HCT116 (cell line): ENCODE results near the gene TCF12. TPM values are rescaled to one million over a fixed set of nuclear protein-coding genes. Genes with fewer than 3 reads are reported as not detected.

Experiments
- ATAC-seq: fragments of 200-7000 bp; cut with Tn5 transposase; 2 replicates; pipeline ENCODE4 v1.9.1; 2020; ENCODE audit warnings: mild to moderate bottlenecking, moderate library complexity
- BruUV-seq: library from RNA; stranded (reverse); fragments of 400-500 nt; replicated peaks from 2 replicates; lab custom pipeline; 2021; lab: Mats Ljungman, UMichigan
- CTCF ChIA-PET: fragments of 300-600 bp; sonication (Branson Sonifier 250); formaldehyde crosslinking; loops from one replicate; lab custom pipeline; 2021; ENCODE audit warnings: antibody characterized with exemption; lab: Charles Lee
- POLR2A ChIA-PET: fragments of 300-600, 350-600 bp; sonication (Branson Sonifier 250); formaldehyde crosslinking; loops from one replicate; lab custom pipeline; 2021; ENCODE audit warnings: antibody characterized with exemption; lab: Charles Lee
- RAD21 ChIA-PET, 2 experiments: fragments of 300-600 bp; sonication (Branson Sonifier 250); formaldehyde crosslinking; loops; one replicate each; lab custom pipeline; 2023; ENCODE audit warnings: low total read pairs in 2 of 2; ENCODE audit not compliant: uncharacterized antibody in 2 of 2, unreplicated experiment in 2 of 2, low non-redundant PET in 1 of 2; lab: Charles Lee
- DNase-seq: peaks from one replicate; pipeline ENCODE4 v3.0.0-alpha.2; 2010; ENCODE audit warnings: low read depth, low spot score
- H2AFZ ChIP-seq: fragments of 200-600 bp; shearing (Covaris generic), sonication (generic); 2 replicates; pipeline ENCODE4 v1.6.1; 2017; ENCODE audit warnings: low read depth, mixed run types, mixed read lengths, antibody characterized with exemption, low read length; ENCODE audit not compliant: poor library complexity, severe bottlenecking
- H3K27ac ChIP-seq: 2 replicates; pipeline ENCODE4 v1.5.1; 2012; ENCODE audit warnings: low read depth, low read length
- H3K27me3 ChIP-seq: fragments of 200-600 bp; sonication (generic); 2 replicates; pipeline ENCODE4 v1.6.1; 2016; ENCODE audit warnings: mixed run types, low read length, mixed read lengths; ENCODE audit not compliant: insufficient read depth
- H3K36me3 ChIP-seq, 2 experiments: fragments of 200-500 bp in 1 of 2; fragments of 200-600 bp in 1 of 2; sonication (Bioruptor generic) in 1 of 2; sonication (generic) in 1 of 2; 2 replicates each; pipeline versions ENCODE4 v1.5.1 to v1.6.1; 2014 to 2016; ENCODE audit warnings: low read length in 2 of 2, inconsistent platforms in 1 of 2, mixed read lengths in 1 of 2, mixed run types in 1 of 2; ENCODE audit not compliant: insufficient read depth in 2 of 2, control insufficient read depth in 1 of 2
- H3K4me1 ChIP-seq, 2 experiments: fragments of 200-600 bp in 1 of 2; sonication (generic) in 1 of 2; 2 replicates each; pipeline versions ENCODE4 v1.5.1 to v1.6.1; 2012 to 2017; ENCODE audit warnings: low read length in 2 of 2, inconsistent platforms in 1 of 2, mild to moderate bottlenecking in 1 of 2, mixed read lengths in 1 of 2, mixed run types in 1 of 2, moderate library complexity in 1 of 2; ENCODE audit not compliant: insufficient read depth in 2 of 2, control insufficient read depth in 1 of 2
- H3K4me2 ChIP-seq: fragments of 200-600 bp; sonication (generic); 2 replicates; pipeline ENCODE4 v1.6.1; 2017; ENCODE audit warnings: mixed run types, low read length, mixed read lengths
- H3K4me3 ChIP-seq, 2 experiments: fragments of 200-600 bp in 1 of 2; sonication (generic) in 1 of 2; replicated peaks in 1 of 2; 2 replicates each; pipeline ENCODE4 v1.5.1; 2011 to 2016; ENCODE audit warnings: low read length in 2 of 2, control low read depth in 1 of 2, low read depth in 1 of 2, mild to moderate bottlenecking in 1 of 2, mixed read lengths in 1 of 2, mixed run types in 1 of 2
- H3K79me2 ChIP-seq: fragments of 200-600 bp; sonication (generic); 2 replicates; pipeline ENCODE4 v1.6.1; 2017; ENCODE audit warnings: mild to moderate bottlenecking, mixed run types, low read length, moderate library complexity, mixed read lengths; ENCODE audit not compliant: insufficient read depth
- H3K9ac ChIP-seq: fragments of 200-600 bp; sonication (generic); 2 replicates; pipeline ENCODE4 v1.6.1; 2016; ENCODE audit warnings: low read length, mixed read lengths
- H3K9me2 ChIP-seq: fragments of 200-600 bp; sonication (generic), shearing (Covaris generic); 2 replicates; pipeline ENCODE4 v1.6.1; 2017; ENCODE audit warnings: mixed run types, mild to moderate bottlenecking, moderate library complexity; ENCODE audit not compliant: insufficient read depth
- H3K9me3 ChIP-seq, 2 experiments: fragments of 200-500 bp in 1 of 2; fragments of 200-600 bp in 1 of 2; sonication (Bioruptor generic) in 1 of 2; sonication (generic) in 1 of 2; 2 replicates each; pipeline ENCODE4 v1.6.1; 2014 to 2017; ENCODE audit warnings: low read length in 2 of 2, mixed read lengths in 2 of 2, inconsistent platforms in 1 of 2, low read depth in 1 of 2, mild to moderate bottlenecking in 1 of 2, mixed run types in 1 of 2, moderate library complexity in 1 of 2; ENCODE audit not compliant: control insufficient read depth in 1 of 2, insufficient read depth in 1 of 2
- H4K20me1 ChIP-seq: fragments of 200-600 bp; sonication (generic), shearing (Covaris generic); 2 replicates; pipeline ENCODE4 v1.6.1; 2017; ENCODE audit warnings: mixed run types, mild to moderate bottlenecking, moderate library complexity; ENCODE audit not compliant: insufficient read depth
- CBX3 ChIP-seq: IDR thresholded peaks from 2 replicates; pipeline ENCODE4 v1.6.1; 2012; ENCODE audit warnings: low read depth
- CEBPB ChIP-seq: IDR thresholded peaks from 2 replicates; pipeline ENCODE4 v1.6.1; 2012; ENCODE audit warnings: low read depth
- EGR1 ChIP-seq: IDR thresholded peaks from 2 replicates; pipeline ENCODE4 v1.6.1; 2012; ENCODE audit warnings: low read depth
- ELF1 ChIP-seq: IDR thresholded peaks from 2 replicates; pipeline ENCODE4 v1.6.1; 2012; ENCODE audit warnings: low read depth, borderline replicate concordance
- EZH2 ChIP-seq: fragments of 200-600 bp; sonication (generic); IDR thresholded peaks from 2 replicates; pipeline ENCODE4 v1.6.1; 2017; ENCODE audit warnings: antibody characterized with exemption, mixed run types
- EZH2phosphoT487 ChIP-seq: fragments of 200-600 bp; IDR thresholded peaks from 2 replicates; pipeline ENCODE4 v1.6.1; 2018; ENCODE audit warnings: antibody characterized with exemption, borderline replicate concordance
- FOSL1 ChIP-seq: IDR thresholded peaks from 2 replicates; pipeline ENCODE4 v1.6.1; 2012; ENCODE audit warnings: low read depth
- JUND ChIP-seq: IDR thresholded peaks from 2 replicates; pipeline ENCODE4 v1.6.1; 2012
- POLR2A ChIP-seq: IDR thresholded peaks from 2 replicates; pipeline ENCODE4 v1.7.0; 2011; ENCODE audit warnings: borderline replicate concordance; ENCODE audit not compliant: insufficient read depth, insufficient read length; ENCODE audit errors: extremely low read depth
- POLR2AphosphoS5 ChIP-seq: IDR thresholded peaks from 2 replicates; pipeline ENCODE4 v1.6.1; 2011; ENCODE audit warnings: mild to moderate bottlenecking, low read depth, low read length, moderate library complexity
- RAD21 ChIP-seq: IDR thresholded peaks from 2 replicates; pipeline ENCODE4 v1.6.1; 2012; ENCODE audit warnings: low read depth, mild to moderate bottlenecking
- SIN3A ChIP-seq: IDR thresholded peaks from 2 replicates; pipeline ENCODE4 v1.6.1; 2012; ENCODE audit warnings: low read depth
- SP1 ChIP-seq: IDR thresholded peaks from 2 replicates; pipeline ENCODE4 v1.6.1; 2012; ENCODE audit warnings: low read depth
- SRF ChIP-seq: IDR thresholded peaks from 2 replicates; pipeline ENCODE4 v1.6.1; 2012; ENCODE audit warnings: low read depth
- TCF7L2 ChIP-seq: IDR thresholded peaks from 2 replicates; pipeline ENCODE4 v1.7.0; 2011; ENCODE audit warnings: borderline replicate concordance, inconsistent platforms; ENCODE audit not compliant: insufficient read depth, insufficient read length; ENCODE audit errors: extremely low read depth
- YY1 ChIP-seq: IDR thresholded peaks from 2 replicates; pipeline ENCODE4 v1.6.1; 2011; ENCODE audit warnings: low read length, low read depth, moderate library complexity, mild to moderate bottlenecking; ENCODE audit not compliant: insufficient replicate concordance; ENCODE audit errors: extremely low read depth
- ZFX ChIP-seq: fragments of 450-650 bp; IDR thresholded peaks from 2 replicates; pipeline ENCODE4 v1.6.1; 2017
- ZNF274 ChIP-seq: fragments of 200-500 bp; sonication (Bioruptor generic); IDR thresholded peaks from 2 replicates; pipeline ENCODE4 v1.6.1; 2014; ENCODE audit warnings: mild to moderate bottlenecking, low read depth, low read length, inconsistent platforms
- intact Hi-C: fragments of 100-400 bp; cut with micrococcal nuclease; formaldehyde crosslinking; loops from 2 replicates; pipeline ENCODE4 v1.10.0; 2022
- total RNA-seq: library from RNA; stranded (reverse); gene quantifications from one replicate; pipeline ENCODE4 v1.2.1, GENCODE V29; 2021; ENCODE audit not compliant: unreplicated experiment
- TF ChIP-seq, protein P1 (sequence below), 3 experiments: fragments of 200-600 bp in 1 of 3; sonication (generic) in 1 of 3; IDR thresholded peaks in 2 of 3; conservative IDR thresholded peaks in 1 of 3; 2 replicates each; pipeline ENCODE4 v1.5.1; 2012 to 2017; ENCODE audit warnings: low read depth in 2 of 3, low read length in 2 of 3, antibody characterized with exemption in 1 of 3, borderline replicate concordance in 1 of 3, control low read depth in 1 of 3, mild to moderate bottlenecking in 1 of 3, mixed read lengths in 1 of 3, mixed run types in 1 of 3, moderate library complexity in 1 of 3; ENCODE audit not compliant: insufficient read depth in 1 of 3
- TF ChIP-seq, protein P2 (sequence below): IDR thresholded peaks from 2 replicates; pipeline ENCODE4 v1.6.1; 2011; ENCODE audit warnings: mild to moderate bottlenecking, low read length, moderate library complexity; ENCODE audit not compliant: insufficient replicate concordance; ENCODE audit errors: extremely low read depth
- TF ChIP-seq, protein P3 (sequence below): IDR thresholded peaks from 2 replicates; pipeline ENCODE4 v1.6.1; 2012

TCF12 gene
- total RNA-seq, 1 experiment from 2014 or later: 71.6 TPM

DNA sequence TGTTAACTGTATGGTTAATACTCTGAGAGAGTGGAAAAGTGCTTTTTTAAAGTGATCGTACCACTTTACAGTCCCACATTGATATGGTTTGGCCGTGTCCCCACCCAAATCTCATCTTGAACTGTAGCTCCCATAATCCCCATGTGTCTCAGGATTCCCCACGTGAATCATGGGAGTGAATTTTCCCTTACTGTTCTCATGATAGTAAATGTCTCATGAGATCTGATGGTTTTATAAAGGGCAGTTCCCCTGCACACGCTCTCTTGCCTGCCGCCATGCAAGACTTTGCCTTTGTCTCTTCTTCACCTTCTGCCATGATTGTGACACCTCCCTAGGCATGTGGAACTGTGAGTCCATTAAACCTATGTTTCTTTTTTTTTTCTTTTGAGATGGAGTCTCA lies 109.2 kb downstream of the TCF12 start (continued):
- TF ChIP-seq CBX3: no peak
- TF ChIP-seq, protein P1, sequence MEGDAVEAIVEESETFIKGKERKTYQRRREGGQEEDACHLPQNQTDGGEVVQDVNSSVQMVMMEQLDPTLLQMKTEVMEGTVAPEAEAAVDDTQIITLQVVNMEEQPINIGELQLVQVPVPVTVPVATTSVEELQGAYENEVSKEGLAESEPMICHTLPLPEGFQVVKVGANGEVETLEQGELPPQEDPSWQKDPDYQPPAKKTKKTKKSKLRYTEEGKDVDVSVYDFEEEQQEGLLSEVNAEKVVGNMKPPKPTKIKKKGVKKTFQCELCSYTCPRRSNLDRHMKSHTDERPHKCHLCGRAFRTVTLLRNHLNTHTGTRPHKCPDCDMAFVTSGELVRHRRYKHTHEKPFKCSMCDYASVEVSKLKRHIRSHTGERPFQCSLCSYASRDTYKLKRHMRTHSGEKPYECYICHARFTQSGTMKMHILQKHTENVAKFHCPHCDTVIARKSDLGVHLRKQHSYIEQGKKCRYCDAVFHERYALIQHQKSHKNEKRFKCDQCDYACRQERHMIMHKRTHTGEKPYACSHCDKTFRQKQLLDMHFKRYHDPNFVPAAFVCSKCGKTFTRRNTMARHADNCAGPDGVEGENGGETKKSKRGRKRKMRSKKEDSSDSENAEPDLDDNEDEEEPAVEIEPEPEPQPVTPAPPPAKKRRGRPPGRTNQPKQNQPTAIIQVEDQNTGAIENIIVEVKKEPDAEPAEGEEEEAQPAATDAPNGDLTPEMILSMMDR (IDR thresholded peaks at IDR 0.05 in 2 of 3, conservative IDR thresholded peaks at IDR 0.05 in 1 of 3; ENCODE audit: borderline replicate concordance in 1 of 3, insufficient read depth in 1 of 3, low read depth in 2 of 3, low read length in 2 of 3): no peak

DNA sequence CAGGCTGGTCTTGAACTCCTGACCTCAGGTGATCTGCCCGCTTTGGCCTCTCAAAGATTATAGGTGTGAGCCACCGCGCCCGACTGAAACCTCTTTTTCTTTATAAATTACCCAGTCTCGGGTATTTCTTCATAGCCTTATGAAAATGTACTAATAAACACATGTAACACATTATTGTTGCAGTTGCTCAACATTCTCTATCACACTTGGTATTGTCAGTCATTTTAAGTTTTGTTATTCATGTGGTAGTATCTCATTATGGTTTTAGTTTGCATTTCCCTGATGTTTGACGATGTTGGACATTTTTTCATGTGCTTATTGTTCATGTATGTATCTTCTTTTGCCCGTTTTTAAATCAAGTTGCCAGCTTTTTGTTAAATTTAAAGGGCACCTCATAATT lies 109.7 kb downstream of the TCF12 start:
- Histone ChIP-seq H3K9me2 (no peaks in the 10 kb centered on the region), H3K9me3 (no peaks in the 10 kb centered on the region), H3K27ac (no peak overlapping the region), H3K4me3 (no peak overlapping the region), H3K27me3 (no peaks in the 10 kb centered on the region), H3K9ac (no peak overlapping the region), H3K36me3 (no peaks in the 10 kb centered on the region), H3K79me2 (peaks cover 72% of the 10 kb centered on the region), H3K4me2 (no peak overlapping the region), H3K4me1 (no peaks in the 10 kb centered on the region), H4K20me1 (no peaks in the 10 kb centered on the region; the same call in 1 of the 2 replicates), H2AFZ (no peak overlapping the region)
- intact Hi-C loops: no loop called here
- ATAC-seq (no peak), DNase-seq (no peak)
- ChIA-PET RAD21 (no interaction called here), POLR2A (no interaction called here), CTCF (no interaction called here)
- TF ChIP-seq POLR2A (no peak), FOSL1 (no peak), ZFX (no peak), YY1 (no peak), POLR2AphosphoS5 (no peak), EZH2 (no peak), ELF1 (no peak), TCF7L2 (no peak), ZNF274 (no peak), EGR1 (no peak), SP1 (no peak), SIN3A (no peak), JUND (no peak), SRF (no peak), RAD21 (no peak), EZH2phosphoT487 (no peak), CBX3 (no peak), CEBPB (no peak)
- TF ChIP-seq, protein P2, sequence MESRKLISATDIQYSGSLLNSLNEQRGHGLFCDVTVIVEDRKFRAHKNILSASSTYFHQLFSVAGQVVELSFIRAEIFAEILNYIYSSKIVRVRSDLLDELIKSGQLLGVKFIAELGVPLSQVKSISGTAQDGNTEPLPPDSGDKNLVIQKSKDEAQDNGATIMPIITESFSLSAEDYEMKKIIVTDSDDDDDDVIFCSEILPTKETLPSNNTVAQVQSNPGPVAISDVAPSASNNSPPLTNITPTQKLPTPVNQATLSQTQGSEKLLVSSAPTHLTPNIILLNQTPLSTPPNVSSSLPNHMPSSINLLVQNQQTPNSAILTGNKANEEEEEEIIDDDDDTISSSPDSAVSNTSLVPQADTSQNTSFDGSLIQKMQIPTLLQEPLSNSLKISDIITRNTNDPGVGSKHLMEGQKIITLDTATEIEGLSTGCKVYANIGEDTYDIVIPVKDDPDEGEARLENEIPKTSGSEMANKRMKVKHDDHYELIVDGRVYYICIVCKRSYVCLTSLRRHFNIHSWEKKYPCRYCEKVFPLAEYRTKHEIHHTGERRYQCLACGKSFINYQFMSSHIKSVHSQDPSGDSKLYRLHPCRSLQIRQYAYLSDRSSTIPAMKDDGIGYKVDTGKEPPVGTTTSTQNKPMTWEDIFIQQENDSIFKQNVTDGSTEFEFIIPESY: no peak
- TF ChIP-seq, protein P3, sequence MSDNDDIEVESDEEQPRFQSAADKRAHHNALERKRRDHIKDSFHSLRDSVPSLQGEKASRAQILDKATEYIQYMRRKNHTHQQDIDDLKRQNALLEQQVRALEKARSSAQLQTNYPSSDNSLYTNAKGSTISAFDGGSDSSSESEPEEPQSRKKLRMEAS: no peak
- BruUV-seq: no TSS peak
